Measurements from ENCODE around the gene CACNB4.

The CACNB4 gene

DNA sequence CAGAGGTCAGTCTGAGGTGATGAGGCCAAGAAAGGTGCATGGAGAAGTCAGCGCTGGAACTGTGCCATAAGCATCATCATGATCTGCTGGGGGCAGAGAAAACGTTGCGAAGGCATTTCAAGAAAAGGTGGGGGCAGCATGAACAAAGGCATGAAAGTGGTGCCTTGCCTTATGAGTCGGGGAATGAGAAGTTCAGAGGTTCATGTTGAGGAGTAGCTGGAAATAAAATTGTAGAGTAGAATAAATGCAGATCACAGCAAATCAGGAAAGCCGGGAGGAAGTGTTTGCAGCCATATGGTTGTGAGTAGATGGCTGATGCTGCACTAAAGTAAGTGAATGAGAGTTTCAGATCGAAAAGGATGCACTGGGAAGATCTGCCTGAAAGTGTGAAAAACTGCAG lies 198.5 kb downstream of the CACNB4 start:
- TF ChIP-seq, protein P1, sequence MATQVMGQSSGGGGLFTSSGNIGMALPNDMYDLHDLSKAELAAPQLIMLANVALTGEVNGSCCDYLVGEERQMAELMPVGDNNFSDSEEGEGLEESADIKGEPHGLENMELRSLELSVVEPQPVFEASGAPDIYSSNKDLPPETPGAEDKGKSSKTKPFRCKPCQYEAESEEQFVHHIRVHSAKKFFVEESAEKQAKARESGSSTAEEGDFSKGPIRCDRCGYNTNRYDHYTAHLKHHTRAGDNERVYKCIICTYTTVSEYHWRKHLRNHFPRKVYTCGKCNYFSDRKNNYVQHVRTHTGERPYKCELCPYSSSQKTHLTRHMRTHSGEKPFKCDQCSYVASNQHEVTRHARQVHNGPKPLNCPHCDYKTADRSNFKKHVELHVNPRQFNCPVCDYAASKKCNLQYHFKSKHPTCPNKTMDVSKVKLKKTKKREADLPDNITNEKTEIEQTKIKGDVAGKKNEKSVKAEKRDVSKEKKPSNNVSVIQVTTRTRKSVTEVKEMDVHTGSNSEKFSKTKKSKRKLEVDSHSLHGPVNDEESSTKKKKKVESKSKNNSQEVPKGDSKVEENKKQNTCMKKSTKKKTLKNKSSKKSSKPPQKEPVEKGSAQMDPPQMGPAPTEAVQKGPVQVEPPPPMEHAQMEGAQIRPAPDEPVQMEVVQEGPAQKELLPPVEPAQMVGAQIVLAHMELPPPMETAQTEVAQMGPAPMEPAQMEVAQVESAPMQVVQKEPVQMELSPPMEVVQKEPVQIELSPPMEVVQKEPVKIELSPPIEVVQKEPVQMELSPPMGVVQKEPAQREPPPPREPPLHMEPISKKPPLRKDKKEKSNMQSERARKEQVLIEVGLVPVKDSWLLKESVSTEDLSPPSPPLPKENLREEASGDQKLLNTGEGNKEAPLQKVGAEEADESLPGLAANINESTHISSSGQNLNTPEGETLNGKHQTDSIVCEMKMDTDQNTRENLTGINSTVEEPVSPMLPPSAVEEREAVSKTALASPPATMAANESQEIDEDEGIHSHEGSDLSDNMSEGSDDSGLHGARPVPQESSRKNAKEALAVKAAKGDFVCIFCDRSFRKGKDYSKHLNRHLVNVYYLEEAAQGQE (IDR thresholded peaks at IDR 0.05; ENCODE audit: insufficient read depth in 1 of 2, low read depth in 2 of 2, low read length in 2 of 2): no peak

DNA sequence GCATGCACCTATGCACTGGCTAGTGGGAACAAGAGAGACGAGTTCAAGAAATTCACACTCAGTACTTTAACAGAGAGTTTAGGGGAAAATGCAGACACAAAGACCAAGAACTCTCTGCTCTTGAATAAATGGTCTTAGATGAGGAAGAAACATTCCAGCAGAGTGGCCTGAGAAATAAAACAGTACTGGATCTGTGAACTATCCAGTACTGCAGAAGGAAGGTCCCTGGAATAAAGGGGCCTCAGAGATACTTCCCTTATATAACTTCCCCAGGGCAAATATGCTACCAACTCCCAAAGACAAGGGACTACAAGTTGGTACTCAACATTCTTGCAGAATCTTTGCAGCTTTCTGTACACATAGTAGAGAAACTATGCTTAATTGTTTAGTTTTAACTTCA lies 199.7 kb downstream of the CACNB4 start:
- TF ChIP-seq, protein P1 (IDR thresholded peaks at IDR 0.05; ENCODE audit: insufficient read depth in 1 of 2, low read depth in 2 of 2, low read length in 2 of 2): no peak

DNA sequence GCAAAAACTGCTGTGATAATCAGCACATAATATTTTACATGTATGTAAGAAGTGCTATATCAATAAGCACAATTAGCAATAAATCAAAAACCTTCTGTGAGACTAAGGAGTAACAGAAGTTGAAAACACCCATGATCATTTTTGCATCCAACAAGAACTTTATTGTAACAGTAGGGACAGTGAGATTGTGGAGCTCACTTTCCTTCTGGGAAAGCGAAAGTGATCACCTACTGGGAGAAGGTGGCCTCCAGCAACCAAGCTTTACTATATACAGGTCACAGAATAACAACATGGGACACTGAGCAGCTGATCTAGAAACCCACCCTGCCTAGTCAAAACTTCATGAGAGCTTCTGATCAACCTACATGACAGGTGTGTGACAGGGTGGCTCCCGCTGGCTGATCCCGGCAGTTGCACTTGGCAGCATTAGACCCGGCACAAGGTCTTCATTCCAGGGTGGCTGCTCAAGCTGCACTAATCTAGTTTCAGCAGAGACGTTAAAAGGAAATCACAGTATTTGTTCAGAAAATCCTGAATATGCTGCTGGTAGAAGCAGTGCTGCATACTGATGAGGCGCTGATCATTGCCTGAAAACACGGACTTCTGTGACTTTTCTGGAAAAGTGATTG lies 207.2 kb downstream of the CACNB4 start:
- TF ChIP-seq TAF1 (IDR thresholded peaks at IDR 0.05; ENCODE audit: borderline replicate concordance, insufficient read depth, low read length): no peak
- TF ChIP-seq, protein P1 (IDR thresholded peaks at IDR 0.05; ENCODE audit: insufficient read depth in 1 of 2, low read depth in 2 of 2, low read length in 2 of 2): no peak
- TF ChIP-seq POLR2AphosphoS5 (IDR thresholded peaks at IDR 0.05; ENCODE audit: low read depth, low read length): no peak
- no peak for TF ChIP-seq SIN3A (IDR thresholded peaks at IDR 0.05; ENCODE audit: borderline replicate concordance, insufficient read depth, low read length)
- no peak for TF ChIP-seq FOXP2 (optimal IDR thresholded peaks at IDR 0.05; ENCODE audit: borderline replicate concordance, extremely low read depth, extremely low read length, insufficient read depth)

- TF ChIP-seq SIN3A (IDR thresholded peaks at IDR 0.05; ENCODE audit: borderline replicate concordance, insufficient read depth, low read length) (no peak), POLR2AphosphoS5 (IDR thresholded peaks at IDR 0.05; ENCODE audit: low read depth, low read length) (no peak), TAF1 (IDR thresholded peaks at IDR 0.05; ENCODE audit: borderline replicate concordance, insufficient read depth, low read length) (no peak), FOXP2 (optimal IDR thresholded peaks at IDR 0.05; ENCODE audit: borderline replicate concordance, extremely low read depth, extremely low read length, insufficient read depth) (no peak)
- TF ChIP-seq, protein P1 (IDR thresholded peaks at IDR 0.05; ENCODE audit: insufficient read depth in 1 of 2, low read depth in 2 of 2, low read length in 2 of 2): no peak
Observed at GRCh38 chr2:151887164-151887563, 211.7 kb downstream of the CACNB4 start.

GRCh38 chr2:151886241-151886640 lies 212.6 kb downstream of the CACNB4 start:
- TF ChIP-seq SIN3A (IDR thresholded peaks at IDR 0.05; ENCODE audit: borderline replicate concordance, insufficient read depth, low read length) (no peak), FOXP2 (optimal IDR thresholded peaks at IDR 0.05; ENCODE audit: borderline replicate concordance, extremely low read depth, extremely low read length, insufficient read depth) (no peak), TAF1 (IDR thresholded peaks at IDR 0.05; ENCODE audit: borderline replicate concordance, insufficient read depth, low read length) (no peak), POLR2AphosphoS5 (IDR thresholded peaks at IDR 0.05; ENCODE audit: low read depth, low read length) (no peak)
- TF ChIP-seq, protein P1 (IDR thresholded peaks at IDR 0.05; ENCODE audit: insufficient read depth in 1 of 2, low read depth in 2 of 2, low read length in 2 of 2): no peak

Measured in PFSK-1 (cell line).